Measurements from ENCODE around the gene SSH2. TPM values are rescaled to one million over a fixed set of nuclear protein-coding genes. Genes with fewer than 3 reads are reported as not detected.

The SSH2 gene
- total and polyA plus RNA-seq, 9 of the 15 experiments (the other 6 are each of a cell fraction or from before 2014, with no cell fraction given), result 3.9 to 16.1 (median 10.2) TPM

- TF ChIP-seq, protein P1, sequence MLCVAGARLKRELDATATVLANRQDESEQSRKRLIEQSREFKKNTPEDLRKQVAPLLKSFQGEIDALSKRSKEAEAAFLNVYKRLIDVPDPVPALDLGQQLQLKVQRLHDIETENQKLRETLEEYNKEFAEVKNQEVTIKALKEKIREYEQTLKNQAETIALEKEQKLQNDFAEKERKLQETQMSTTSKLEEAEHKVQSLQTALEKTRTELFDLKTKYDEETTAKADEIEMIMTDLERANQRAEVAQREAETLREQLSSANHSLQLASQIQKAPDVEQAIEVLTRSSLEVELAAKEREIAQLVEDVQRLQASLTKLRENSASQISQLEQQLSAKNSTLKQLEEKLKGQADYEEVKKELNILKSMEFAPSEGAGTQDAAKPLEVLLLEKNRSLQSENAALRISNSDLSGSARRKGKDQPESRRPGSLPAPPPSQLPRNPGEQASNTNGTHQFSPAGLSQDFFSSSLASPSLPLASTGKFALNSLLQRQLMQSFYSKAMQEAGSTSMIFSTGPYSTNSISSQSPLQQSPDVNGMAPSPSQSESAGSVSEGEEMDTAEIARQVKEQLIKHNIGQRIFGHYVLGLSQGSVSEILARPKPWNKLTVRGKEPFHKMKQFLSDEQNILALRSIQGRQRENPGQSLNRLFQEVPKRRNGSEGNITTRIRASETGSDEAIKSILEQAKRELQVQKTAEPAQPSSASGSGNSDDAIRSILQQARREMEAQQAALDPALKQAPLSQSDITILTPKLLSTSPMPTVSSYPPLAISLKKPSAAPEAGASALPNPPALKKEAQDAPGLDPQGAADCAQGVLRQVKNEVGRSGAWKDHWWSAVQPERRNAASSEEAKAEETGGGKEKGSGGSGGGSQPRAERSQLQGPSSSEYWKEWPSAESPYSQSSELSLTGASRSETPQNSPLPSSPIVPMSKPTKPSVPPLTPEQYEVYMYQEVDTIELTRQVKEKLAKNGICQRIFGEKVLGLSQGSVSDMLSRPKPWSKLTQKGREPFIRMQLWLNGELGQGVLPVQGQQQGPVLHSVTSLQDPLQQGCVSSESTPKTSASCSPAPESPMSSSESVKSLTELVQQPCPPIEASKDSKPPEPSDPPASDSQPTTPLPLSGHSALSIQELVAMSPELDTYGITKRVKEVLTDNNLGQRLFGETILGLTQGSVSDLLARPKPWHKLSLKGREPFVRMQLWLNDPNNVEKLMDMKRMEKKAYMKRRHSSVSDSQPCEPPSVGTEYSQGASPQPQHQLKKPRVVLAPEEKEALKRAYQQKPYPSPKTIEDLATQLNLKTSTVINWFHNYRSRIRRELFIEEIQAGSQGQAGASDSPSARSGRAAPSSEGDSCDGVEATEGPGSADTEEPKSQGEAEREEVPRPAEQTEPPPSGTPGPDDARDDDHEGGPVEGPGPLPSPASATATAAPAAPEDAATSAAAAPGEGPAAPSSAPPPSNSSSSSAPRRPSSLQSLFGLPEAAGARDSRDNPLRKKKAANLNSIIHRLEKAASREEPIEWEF (CRISPR knock-in tag; IDR thresholded peaks at IDR 0.05), result no peak
- 0 out of 2 replicates have a peak, but pooled peaks have one; percentile 47 for TF ChIP-seq ZNF175 (CRISPR knock-in tag; IDR thresholded peaks at IDR 0.05; ENCODE audit: low read depth)
- no peak for TF ChIP-seq IRF2 (CRISPR knock-in tag; IDR thresholded peaks at IDR 0.05)
- TF ChIP-seq C11orf30 (IDR thresholded peaks at IDR 0.05; ENCODE audit: low read depth), result no peak
- peak; percentile 17 for TF ChIP-seq BRD9 (IDR thresholded peaks at IDR 0.05; ENCODE audit: low read depth, partially characterized antibody)
- TF ChIP-seq BACH1 (tag; IDR thresholded peaks at IDR 0.05), result peak; percentile 58; the same call in 1 of the 2 replicates
- peak; percentile 98 for TF ChIP-seq SPI1 (IDR thresholded peaks at IDR 0.05; ENCODE audit: borderline replicate concordance, low read depth, low read length)
- no peak for TF ChIP-seq RAD51 (IDR thresholded peaks at IDR 0.05; ENCODE audit: borderline replicate concordance, low read depth)
- no peak for TF ChIP-seq ZBTB1 (CRISPR knock-in tag; IDR thresholded peaks at IDR 0.05; ENCODE audit: borderline replicate concordance, low read depth)
- TF ChIP-seq PTBP1 (IDR thresholded peaks at IDR 0.05; ENCODE audit: low read depth, low read length), result no peak
- TF ChIP-seq, protein P2, sequence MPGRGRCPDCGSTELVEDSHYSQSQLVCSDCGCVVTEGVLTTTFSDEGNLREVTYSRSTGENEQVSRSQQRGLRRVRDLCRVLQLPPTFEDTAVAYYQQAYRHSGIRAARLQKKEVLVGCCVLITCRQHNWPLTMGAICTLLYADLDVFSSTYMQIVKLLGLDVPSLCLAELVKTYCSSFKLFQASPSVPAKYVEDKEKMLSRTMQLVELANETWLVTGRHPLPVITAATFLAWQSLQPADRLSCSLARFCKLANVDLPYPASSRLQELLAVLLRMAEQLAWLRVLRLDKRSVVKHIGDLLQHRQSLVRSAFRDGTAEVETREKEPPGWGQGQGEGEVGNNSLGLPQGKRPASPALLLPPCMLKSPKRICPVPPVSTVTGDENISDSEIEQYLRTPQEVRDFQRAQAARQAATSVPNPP (IDR thresholded peaks at IDR 0.05; ENCODE audit: borderline replicate concordance, insufficient read depth, insufficient read length), result no peak
- TF ChIP-seq MAZ (CRISPR knock-in tag; conservative IDR thresholded peaks at IDR 0.05 in 1 of 2, IDR thresholded peaks at IDR 0.05 in 1 of 2), result 0 out of 4 replicates have a peak, but pooled peaks of 1 of the 2 experiments have one; percentile 2
- peak; percentile 68; the same call in 1 of the 2 replicates for TF ChIP-seq POLR2H (tag; IDR thresholded peaks at IDR 0.05; ENCODE audit: low read depth)
- no peak for TF ChIP-seq POLR2AphosphoS5 (IDR thresholded peaks at IDR 0.05; ENCODE audit: control insufficient read depth, insufficient read depth, low read depth, low read length)
- no peak for TF ChIP-seq HES1 (IDR thresholded peaks at IDR 0.05; ENCODE audit: low read depth)
- peak; percentile 93 for TF ChIP-seq SMARCE1 (IDR thresholded peaks at IDR 0.05)
- TF ChIP-seq RAD21 (CRISPR knock-in tag; conservative IDR thresholded peaks at IDR 0.05 in 1 of 2, IDR thresholded peaks at IDR 0.05 in 1 of 2), result 0 out of 4 replicates have a peak, but pooled peaks of 1 of the 2 experiments have one; percentile 21
- no peak for TF ChIP-seq ZNF277 (CRISPR knock-in tag; IDR thresholded peaks at IDR 0.05; ENCODE audit: borderline replicate concordance)
Measured at GRCh38 chr17:29722411-29723198, 207.4 kb downstream of the SSH2 start (continued).
